K562 (cell line): ENCODE data around the gene ZFPM1. TPM values are rescaled to one million over a fixed set of nuclear protein-coding genes. Genes with fewer than 3 reads are reported as not detected.
A peak's percentile ranks its signal among the peaks of the same experiment; 100 is the strongest.

Experiments
- ATAC-seq: fragments of 200-7000 bp; cut with Tn5 transposase; 3 replicates; pipeline ENCODE4 v1.9.1; 2020; ENCODE audit warnings: moderate library complexity
- BruUV-seq: library from RNA; stranded (reverse); fragments of 400-500 nt; replicated peaks from 2 replicates; lab custom pipeline; 2021; lab: Mats Ljungman, UMichigan
- CTCF ChIA-PET: fragments of 300-600 bp; formaldehyde crosslinking; extraction: SDS; loops from one replicate; lab custom pipeline; 2021; ENCODE audit warnings: low intra/inter-chr PET ratio; lab: Yijun Ruan, JAX
- POLR2A ChIA-PET: fragments of 300-600, 350-650 bp; sonication (Branson Sonifier 250); formaldehyde crosslinking; extraction: SDS; loops from one replicate; lab custom pipeline; 2021; ENCODE audit warnings: antibody characterized with exemption, inconsistent platforms; lab: Yijun Ruan, JAX
- DNase-seq, 4 experiments: peaks; one replicate each; pipeline versions ENCODE4 v3.0.0 to v3.0.0-alpha.2; 2011 to 2018; ENCODE audit warnings: low spot score in 3 of 4, mixed read lengths in 3 of 4; ENCODE audit errors: extremely low read depth in 1 of 4
- FAIRE-seq: peaks from 2 replicates; lab custom pipeline; 2011; peaks lifted over from hg19 to GRCh38; lab: Jason Lieb, UNC
- H2AFZ ChIP-seq: 2 replicates; pipeline ENCODE4 v1.6.0; 2011; ENCODE audit warnings: low read depth, low read length, control low read depth, inconsistent platforms
- H3K27ac ChIP-seq: fragments of 200-600 bp; 3 replicates; pipeline ENCODE4 v1.8.0; 2011; ENCODE audit warnings: low read depth, mild to moderate bottlenecking, control low read depth, inconsistent platforms, low read length, moderate library complexity, mixed read lengths; ENCODE audit errors: extremely low read depth
- H3K27me3 ChIP-seq, 2 experiments: fragments of 300-600 bp in 1 of 2; 2 replicates in 1 of 2; 3 replicates in 1 of 2; pipeline versions ENCODE4 v1.6.0 to v1.8.0; 2011; ENCODE audit warnings: inconsistent platforms in 2 of 2, low read length in 2 of 2, mild to moderate bottlenecking in 1 of 2, mixed read lengths in 1 of 2, moderate library complexity in 1 of 2; ENCODE audit not compliant: control insufficient read depth in 2 of 2, insufficient read depth in 2 of 2
- H3K36me3 ChIP-seq: fragments of 300-600 bp; 3 replicates; pipeline ENCODE4 v1.8.0; 2011; ENCODE audit warnings: mild to moderate bottlenecking, low read length, inconsistent platforms; ENCODE audit not compliant: control insufficient read depth, insufficient read depth
- H3K4me1 ChIP-seq, 2 experiments: fragments of 200-600 bp in 1 of 2; replicated peaks in 1 of 2; 2 replicates in 1 of 2; 3 replicates in 1 of 2; pipeline versions ENCODE4 v1.5.1 to v1.8.0; 2011; ENCODE audit warnings: inconsistent platforms in 2 of 2, low read length in 2 of 2, mild to moderate bottlenecking in 1 of 2, mixed read lengths in 1 of 2, moderate library complexity in 1 of 2; ENCODE audit not compliant: control insufficient read depth in 2 of 2, insufficient read depth in 2 of 2
- H3K4me2 ChIP-seq: 2 replicates; pipeline ENCODE4 v1.6.1; 2011; ENCODE audit warnings: low read length, control low read depth, inconsistent platforms, mixed read lengths; ENCODE audit not compliant: insufficient read depth
- H3K4me3 ChIP-seq: fragments of 200-600 bp; sonication (generic), shearing (Covaris generic); 2 replicates; pipeline ENCODE4 v1.5.1; 2016; ENCODE audit warnings: control low read depth, inconsistent platforms
- H3K79me2 ChIP-seq: fragments of 200-600 bp; 3 replicates; pipeline ENCODE4 v1.8.0; 2011; ENCODE audit warnings: low read length, inconsistent platforms; ENCODE audit not compliant: control insufficient read depth, insufficient read depth
- H3K9ac ChIP-seq, 2 experiments: 2 replicates each; pipeline versions ENCODE4 v1.6.0 to v1.6.1; 2011; ENCODE audit warnings: low read depth in 2 of 2, low read length in 2 of 2, control low read depth in 1 of 2, inconsistent platforms in 1 of 2, mild to moderate bottlenecking in 1 of 2, mixed read lengths in 1 of 2; ENCODE audit not compliant: insufficient read depth in 1 of 2
- H3K9me1 ChIP-seq: one replicate; pipeline ENCODE4 v1.6.0; 2011; ENCODE audit warnings: inconsistent platforms, mild to moderate bottlenecking, low read length, moderate library complexity; ENCODE audit not compliant: control insufficient read depth, insufficient read depth
- H3K9me3 ChIP-seq: replicated peaks from 2 replicates; pipeline ENCODE4 v1.5.1; 2011; ENCODE audit warnings: low read depth, low read length, inconsistent platforms; ENCODE audit not compliant: control insufficient read depth, insufficient read depth
- H4K20me1 ChIP-seq: replicated peaks from 2 replicates; pipeline ENCODE4 v1.6.1; 2011; ENCODE audit warnings: low read length, inconsistent platforms, mixed read lengths; ENCODE audit not compliant: control insufficient read depth, insufficient read depth
- NEUROD1 ChIP-seq: fragments of 150-350 bp; IDR thresholded peaks from 2 replicates; pipeline ENCODE4 v1.6.1; 2014; ENCODE audit warnings: borderline replicate concordance, low read length, low read depth; ENCODE audit not compliant: partially characterized antibody
- POLR2A ChIP-seq: fragments of 450-650 bp; conservative IDR thresholded peaks from 2 replicates; pipeline ENCODE4 v1.6.1; 2016
- POLR2G ChIP-seq: fragments of 200-400 bp; formaldehyde crosslinking; IDR thresholded peaks from 2 replicates; pipeline ENCODE4 v1.6.1; 2017; ENCODE audit warnings: low read depth, mild to moderate bottlenecking, antibody characterized with exemption, low read length, moderate library complexity
- RBM22 ChIP-seq: fragments of 200-400 bp; formaldehyde crosslinking; IDR thresholded peaks from 2 replicates; pipeline ENCODE4 v1.6.1; 2018; ENCODE audit warnings: low read length, low read depth; ENCODE audit not compliant: poor library complexity, severe bottlenecking
- SUPT5H ChIP-seq: fragments of 450-650 bp; IDR thresholded peaks from 2 replicates; pipeline ENCODE4 v1.6.1; 2016
- ZBTB7A ChIP-seq: IDR thresholded peaks from 2 replicates; pipeline ENCODE4 v1.6.1; 2011; ENCODE audit warnings: low read depth, mild to moderate bottlenecking, low read length, moderate library complexity, borderline replicate concordance; ENCODE audit not compliant: control insufficient read depth
- ZNF143 ChIP-seq: sonication (generic); formaldehyde crosslinking; IDR thresholded peaks from 2 replicates; pipeline ENCODE4 v1.9.0; 2022; ENCODE audit warnings: mild to moderate bottlenecking, missing genetic modification reagents
- ZNF740 ChIP-seq, 3 experiments: fragments of 200-800 bp in 1 of 3; sonication (Bioruptor generic) in 1 of 3; sonication (generic) in 1 of 3; formaldehyde crosslinking in 1 of 3; IDR thresholded peaks; 2 replicates each; pipeline versions ENCODE4 v1.6.1 to v1.8.0; 2016 to 2022; ENCODE audit warnings: mild to moderate bottlenecking in 2 of 3, missing compliant biosample characterization in 2 of 3, missing genetic modification characterization in 2 of 3, missing genetic modification reagents in 1 of 3
- WGBS: fragments of 100-300 bp; shearing (Covaris generic); methylation state at CpG from one replicate; pipeline ENCODE4 v1.1.6; 2016; ENCODE audit warnings: low coverage, mixed read lengths; ENCODE audit not compliant: insufficient coverage; ENCODE audit errors: missing lambda C conversion rate; 5-methylcytosine and 5-hydroxymethylcytosine counted together
- in situ Hi-C: fragments of 300-500 bp; cut with MboI; formaldehyde crosslinking; loops from 4 replicates; pipeline ENCODE4 v1.15.0; 2018; ENCODE audit warnings: inconsistent platforms, mixed read lengths
- intact Hi-C: fragments of 100-400 bp; cut with micrococcal nuclease; formaldehyde crosslinking; loops from 2 replicates; pipeline ENCODE4 v1.14.2; 2022
- polyA plus RNA-seq, 8 experiments: library from polyadenylated mRNA; depleted of rRNA in 4 of 8; stranded (reverse) in 5 of 8; unstranded in 3 of 8; fragments of >200 nt; fragmentation: Nextera tagmentation in 2 of 8; fragmentation: Illumina TruSeq in 1 of 8; extraction: Ambion mirVana in 2 of 8; extraction: Trizol in 1 of 8; gene quantifications; 2 replicates each; pipeline versions ENCODE4 v1.2.1 to v1.2.3, GENCODE V29; 2011 to 2014; ENCODE audit warnings: inconsistent platforms in 1 of 8, missing spikeins in 1 of 8
- total RNA-seq, 7 experiments: library from RNA; depleted of rRNA in 6 of 7; stranded (reverse); fragments of >200 nt in 6 of 7; fragmentation: Illumina TruSeq in 2 of 7; extraction: Trizol in 2 of 7; gene quantifications; 2 replicates each; pipeline versions ENCODE4 v1.2.1 to v1.2.3, GENCODE V29; 2011 to 2021; ENCODE audit warnings: low replicate concordance in 1 of 7

The ZFPM1 gene
- total and polyA plus RNA-seq, 9 of the 15 experiments (the other 6 are each of a cell fraction or from before 2014, with no cell fraction given) = 0.03 to 35.9 (median 1.4) TPM

GRCh38 chr16:88535191-88535856 lies 82.2 kb downstream of the ZFPM1 start:
- intact Hi-C loops (no loop called here), in situ Hi-C loops (no loop called here)
- DNase-seq (no peak), FAIRE-seq (no peak), ATAC-seq (no peak; the same call in 2 of the 3 replicates)
- Histone ChIP-seq H4K20me1 (peaks cover 13% of the 10 kb centered on the region), H3K27ac (no peak overlapping the region), H3K79me2 (no peaks in the 10 kb centered on the region), H3K27me3 (peaks cover 19 to 23% of the 10 kb centered on the region in 2 experiments; a peak in 4 of 5 replicates), H3K9me1 (no peaks in the 10 kb centered on the region), H3K36me3 (peaks cover 35% of the 10 kb centered on the region; the same call in 2 of the 3 replicates), H3K4me2 (no peak overlapping the region), H3K9me3 (no peaks in the 10 kb centered on the region), H3K9ac (peak overlapping the region in 1 of 2 experiments; percentile 6; a peak in 1 of 4 replicates), H2AFZ (no peak overlapping the region), H3K4me1 (peaks cover 7 to 79% of the 10 kb centered on the region in 2 experiments), H3K4me3 (no peak overlapping the region)
- POLR2A ChIA-PET = interaction anchor here (1.1 to 2.2 kb wide), 3 partner anchors 9 to 26 kb away, joined by 5 to 7 read pairs (median 6); no protein-coding TSS in a partner anchor
- BruUV-seq = no TSS peak
- TF ChIP-seq POLR2A (peak; percentile 53), NEUROD1 (no peak), ZBTB7A (peak; percentile 20; the same call in 1 of the 2 replicates), RBM22 (peak; percentile 85), SUPT5H (0 out of 2 replicates have a peak, but pooled peaks have one; percentile 50), POLR2G (peak; percentile 77), ZNF143 (CRISPR knock-in tag) (no peak), ZNF740 (CRISPR knock-in tag; IDR thresholded peaks at IDR 0.05) (0 out of 2 replicates have a peak, but pooled peaks have one; percentile 39), ZNF740 (tag; IDR thresholded peaks at IDR 0.05) (no peak)
- CTCF ChIA-PET = no interaction called here
- 80% methylated on average over 18 of the region's 22 CpGs for WGBS
